HPDE6-E6E7 (cell line): ENCODE measurements around the gene PSG4.
"Not testable (repeated sequence)": the region's sequence is repeated elsewhere in the genome, so short reads cannot be mapped to it uniquely, and the experiment has no call there.

ENCODE experiments used
- DNase-seq: peaks from one replicate; pipeline ENCODE4 v3.0.0; 2011; ENCODE audit warnings: missing footprints; ENCODE audit errors: extremely low spot score

The PSG4 gene

GRCh38 chr19:43198686-43199419, 6.6 kb downstream of the PSG4 start:
- DNase-seq: not testable (repeated sequence)

DNA sequence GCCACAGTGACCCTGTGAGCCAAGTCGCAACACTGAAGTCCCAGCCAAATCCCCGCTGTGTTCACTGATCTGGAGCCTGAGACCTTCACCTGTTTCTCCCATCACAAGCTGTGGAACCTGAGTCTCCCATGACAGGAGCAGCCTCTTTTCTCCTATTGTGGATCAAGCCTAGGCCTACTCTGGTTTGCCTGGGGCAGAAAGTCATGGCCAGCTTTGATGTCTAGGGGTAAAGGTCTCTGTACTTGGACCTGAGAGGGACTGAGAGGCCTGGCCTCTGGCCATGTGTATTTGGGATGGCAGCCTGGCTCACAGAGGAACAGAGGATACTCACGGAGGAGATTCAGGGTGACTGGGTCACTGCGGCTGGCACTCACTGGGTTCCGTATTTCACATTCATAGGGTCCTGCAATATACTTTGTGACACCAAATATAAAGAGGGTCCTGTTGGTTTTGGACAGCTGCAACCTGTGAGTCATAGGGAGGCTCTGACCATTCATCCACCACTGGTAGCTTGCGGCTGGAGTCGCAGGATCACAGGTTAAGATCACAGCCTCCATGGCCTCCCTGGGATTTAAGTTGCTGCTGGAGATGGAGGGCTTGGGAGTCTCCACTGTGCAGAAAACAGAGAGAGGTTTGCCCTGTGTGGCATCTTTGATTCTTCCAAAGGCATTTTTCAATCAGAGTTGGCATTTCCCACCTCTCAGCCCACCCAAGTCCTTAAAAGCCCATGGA, 7.6 kb downstream of the PSG4 start:
- DNase-seq: not testable (repeated sequence)

- not testable (repeated sequence) for DNase-seq
Measured at GRCh38 chr19:43194397-43194796, 11.0 kb downstream of the PSG4 start.

GRCh38 chr19:43192381-43193155, 12.9 kb downstream of the PSG4 start:
- DNase-seq: not testable (repeated sequence)

GRCh38 chr19:43188092-43188491, 17.3 kb downstream of the PSG4 start:
- DNase-seq: not testable (repeated sequence)

GRCh38 chr19:43186311-43186935, 19.0 kb downstream of the PSG4 start, which contains the start of gene PSG5:
TSS of gene PSG5 (minus strand) at chr19:43186536. CDS start at chr19:43186405, 131 bp downstream.
- not testable (repeated sequence) for DNase-seq

GRCh38 chr19:43181869-43182771, 23.3 kb downstream of the PSG4 start:
- peak; percentile 49 for DNase-seq

- DNase-seq: not testable (repeated sequence)
Measured at GRCh38 chr19:43179569-43180147, 25.8 kb downstream of the PSG4 start.

- DNase-seq: not testable (repeated sequence)
Measured at GRCh38 chr19:43178577-43178976, 26.9 kb downstream of the PSG4 start.

DNA sequence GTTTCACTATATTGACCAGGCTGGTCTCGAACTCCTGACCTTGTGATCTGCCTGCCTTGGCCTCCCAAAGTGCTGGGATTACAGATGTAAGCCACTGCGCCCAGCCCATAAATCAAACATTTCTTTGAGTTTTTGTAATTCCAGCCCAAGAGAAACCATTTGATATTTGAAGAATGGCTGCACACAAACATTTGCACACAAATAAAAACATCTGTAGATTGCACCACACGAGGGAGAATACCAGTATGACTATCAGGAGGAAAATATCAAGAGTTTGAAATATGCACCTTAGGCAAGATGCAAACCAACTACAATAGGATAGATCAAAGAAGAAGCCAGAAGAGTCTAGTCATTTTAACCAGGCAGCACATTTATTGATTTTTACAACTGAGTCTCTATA, 39.5 kb downstream of the PSG4 start:
- DNase-seq: not testable (repeated sequence)

DNA sequence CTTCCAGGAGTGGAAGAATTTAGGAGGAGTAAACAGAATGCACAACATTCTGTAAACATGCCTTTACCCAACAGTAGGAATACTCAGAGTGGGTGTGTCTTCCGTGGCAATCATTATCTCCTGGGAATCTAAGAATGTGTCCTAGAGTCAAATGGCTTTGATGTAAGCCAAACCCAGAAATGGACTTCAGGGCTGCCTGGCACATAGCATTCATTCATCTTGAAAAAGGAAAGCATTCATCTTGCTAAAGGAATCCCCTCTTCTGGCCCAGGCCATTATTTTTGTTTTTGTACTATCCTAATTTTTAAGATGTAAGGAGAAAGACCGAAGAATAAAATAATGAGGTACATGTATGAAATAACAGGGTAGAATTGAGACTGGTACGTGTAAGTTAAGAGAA, 42.3 kb downstream of the PSG4 start:
- DNase-seq: not testable (repeated sequence)

DNA sequence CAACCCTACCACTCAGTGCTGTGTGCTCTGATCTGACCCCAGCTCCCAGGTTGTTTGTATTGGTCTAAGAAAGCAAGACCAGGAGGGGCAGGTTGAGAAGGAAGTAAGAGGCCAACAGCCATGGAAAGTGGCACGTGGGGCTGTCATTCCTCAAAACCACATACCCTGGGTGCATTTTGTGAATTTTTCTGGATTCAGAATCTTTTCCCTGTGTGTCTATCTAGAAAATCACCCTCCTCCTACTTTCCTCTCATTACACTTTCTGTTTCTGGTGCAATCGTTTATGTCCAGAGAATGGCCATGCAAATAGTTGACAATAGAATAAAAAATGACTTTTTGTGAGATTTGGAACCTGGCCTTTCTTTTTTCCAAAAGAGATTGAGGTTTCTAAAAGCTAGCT, 43.2 kb downstream of the PSG4 start:
- not testable (repeated sequence) for DNase-seq

DNA sequence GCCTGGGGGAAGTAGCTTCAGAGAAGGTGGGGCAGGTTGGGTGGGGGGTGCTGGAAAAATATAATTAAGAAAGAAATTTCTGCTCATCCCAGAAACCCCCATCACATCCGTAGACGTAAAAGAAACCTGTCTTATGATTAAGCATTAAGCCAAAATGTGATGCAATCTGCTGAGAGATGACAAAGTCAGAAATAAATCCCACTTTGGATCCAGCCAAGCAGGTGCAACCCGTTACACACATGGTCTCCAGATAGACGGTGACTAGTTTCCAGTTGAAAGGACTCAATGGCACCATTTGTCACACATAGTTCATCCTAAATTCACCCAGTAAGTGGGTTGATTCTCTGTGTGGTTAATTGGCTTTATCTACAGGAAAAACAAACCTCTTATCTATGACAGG, 53.2 kb downstream of the PSG4 start:
- DNase-seq: no peak

DNA sequence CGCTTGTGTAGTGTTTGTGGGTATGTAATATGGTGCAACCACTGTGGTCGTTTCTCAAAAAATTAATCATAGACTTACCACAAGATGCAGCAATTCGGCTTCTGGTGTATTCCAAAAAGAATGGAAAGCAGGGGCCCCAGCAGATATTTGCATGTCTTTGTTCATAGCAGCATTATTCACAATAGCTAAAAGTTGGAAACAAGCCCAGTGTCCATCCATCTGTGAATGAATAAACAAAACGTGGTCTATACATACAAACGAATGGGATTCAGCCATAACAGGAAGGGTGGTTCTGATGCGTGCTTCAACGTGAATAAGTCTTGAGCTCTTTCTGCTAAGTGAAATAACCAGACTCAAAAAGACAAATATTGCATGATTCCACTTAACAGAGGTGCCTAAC, 55.6 kb downstream of the PSG4 start:
- not testable (repeated sequence) for DNase-seq

DNA sequence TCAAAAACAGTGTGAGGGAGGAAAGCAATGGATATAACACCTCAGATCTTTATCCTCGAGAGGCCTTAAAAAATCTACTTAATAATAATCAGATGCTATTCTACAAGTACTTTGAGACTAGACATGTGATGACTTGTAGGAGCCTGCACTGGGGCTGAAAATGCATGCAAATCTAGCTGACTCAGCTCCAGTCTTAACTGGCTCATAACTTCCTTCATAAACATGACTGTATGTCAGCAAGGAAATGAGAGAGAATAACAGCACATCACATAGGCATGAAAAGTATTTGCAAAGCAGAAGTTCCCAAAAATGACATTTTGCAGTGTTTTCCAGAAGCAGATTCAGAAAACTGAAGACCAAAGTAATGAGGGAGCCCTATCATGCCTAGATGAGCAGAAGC, 57.2 kb downstream of the PSG4 start:
- peak; percentile 11 for DNase-seq
